SJCRH30 (cell line): ENCODE measurements around the gene KCTD6. TPM values are rescaled to one million over a fixed set of nuclear protein-coding genes. Genes with fewer than 3 reads are reported as not detected.

Source experiments
- DNase-seq, 2 experiments: peaks; one replicate each; pipeline ENCODE4 v3.0.0-alpha.2; 2015 to 2020
- H3K27ac ChIP-seq: fragments of 250-450 bp; sonication (Bioruptor Pico); 2 replicates; pipeline ENCODE4 v1.5.1; 2020; ENCODE audit warnings: mild to moderate bottlenecking, moderate library complexity
- H3K27me3 ChIP-seq: fragments of 250-450 bp; sonication (Bioruptor Pico); 2 replicates; pipeline ENCODE4 v1.5.1; 2020; ENCODE audit warnings: mild to moderate bottlenecking, moderate library complexity
- H3K36me3 ChIP-seq: fragments of 250-450 bp; sonication (Bioruptor Pico); 2 replicates; pipeline ENCODE4 v1.5.1; 2020; ENCODE audit warnings: mild to moderate bottlenecking, moderate library complexity
- H3K4me1 ChIP-seq: fragments of 250-450 bp; sonication (Bioruptor Pico); 2 replicates; pipeline ENCODE4 v1.5.1; 2020; ENCODE audit warnings: mild to moderate bottlenecking, moderate library complexity
- H3K4me3 ChIP-seq: fragments of 250-450 bp; sonication (Bioruptor Pico); 2 replicates; pipeline ENCODE4 v1.5.1; 2020; ENCODE audit warnings: mild to moderate bottlenecking, moderate library complexity
- H3K9me3 ChIP-seq: fragments of 250-450 bp; sonication (Bioruptor Pico); replicated peaks from 2 replicates; pipeline ENCODE4 v1.5.1; 2020; ENCODE audit warnings: mild to moderate bottlenecking, moderate library complexity
- total RNA-seq: library from RNA; depleted of rRNA; stranded (reverse); fragments of >200 nt; shearing (Covaris generic); gene quantifications from 2 replicates; pipeline ENCODE4 v1.2.3, GENCODE V29; 2014

Gene KCTD6
- total RNA-seq, 1 experiment from 2014 or later = 11.5 TPM

GRCh38 chr3:58474967-58475578 is 16.8 kb upstream of the KCTD6 start:
- Histone ChIP-seq H3K36me3 (no peaks in the 10 kb centered on the region), H3K27me3 (no peaks in the 10 kb centered on the region), H3K4me1 (peaks cover 17% of the 10 kb centered on the region), H3K9me3 (no peaks in the 10 kb centered on the region), H3K27ac (no peak overlapping the region), H3K4me3 (no peak overlapping the region)
- no peak for DNase-seq

GRCh38 chr3:58478781-58479180 is 13.1 kb upstream of the KCTD6 start:
- no peak overlapping the region for H3K4me3 ChIP-seq
- no peaks in the 10 kb centered on the region for H3K4me1 ChIP-seq
- DNase-seq = no peak
- no peaks in the 10 kb centered on the region for H3K9me3 ChIP-seq
- H3K27ac ChIP-seq = no peak overlapping the region
- no peaks in the 10 kb centered on the region for H3K27me3 ChIP-seq
- no peaks in the 10 kb centered on the region for H3K36me3 ChIP-seq

GRCh38 chr3:58480309-58480708 is 11.6 kb upstream of the KCTD6 start:
- no peaks in the 10 kb centered on the region for H3K36me3 ChIP-seq
- no peak overlapping the region for H3K27ac ChIP-seq
- H3K4me1 ChIP-seq = no peaks in the 10 kb centered on the region
- no peaks in the 10 kb centered on the region for H3K27me3 ChIP-seq
- H3K9me3 ChIP-seq = no peaks in the 10 kb centered on the region
- H3K4me3 ChIP-seq = no peak overlapping the region
- no peak for DNase-seq

GRCh38 chr3:58482917-58483636 is 8.8 kb upstream of the KCTD6 start:
- H3K36me3 ChIP-seq = no peaks in the 10 kb centered on the region
- no peaks in the 10 kb centered on the region for H3K4me1 ChIP-seq
- H3K27me3 ChIP-seq = no peaks in the 10 kb centered on the region
- H3K27ac ChIP-seq = no peak overlapping the region
- DNase-seq = no peak
- H3K4me3 ChIP-seq = no peak overlapping the region
- H3K9me3 ChIP-seq = no peaks in the 10 kb centered on the region

DNA sequence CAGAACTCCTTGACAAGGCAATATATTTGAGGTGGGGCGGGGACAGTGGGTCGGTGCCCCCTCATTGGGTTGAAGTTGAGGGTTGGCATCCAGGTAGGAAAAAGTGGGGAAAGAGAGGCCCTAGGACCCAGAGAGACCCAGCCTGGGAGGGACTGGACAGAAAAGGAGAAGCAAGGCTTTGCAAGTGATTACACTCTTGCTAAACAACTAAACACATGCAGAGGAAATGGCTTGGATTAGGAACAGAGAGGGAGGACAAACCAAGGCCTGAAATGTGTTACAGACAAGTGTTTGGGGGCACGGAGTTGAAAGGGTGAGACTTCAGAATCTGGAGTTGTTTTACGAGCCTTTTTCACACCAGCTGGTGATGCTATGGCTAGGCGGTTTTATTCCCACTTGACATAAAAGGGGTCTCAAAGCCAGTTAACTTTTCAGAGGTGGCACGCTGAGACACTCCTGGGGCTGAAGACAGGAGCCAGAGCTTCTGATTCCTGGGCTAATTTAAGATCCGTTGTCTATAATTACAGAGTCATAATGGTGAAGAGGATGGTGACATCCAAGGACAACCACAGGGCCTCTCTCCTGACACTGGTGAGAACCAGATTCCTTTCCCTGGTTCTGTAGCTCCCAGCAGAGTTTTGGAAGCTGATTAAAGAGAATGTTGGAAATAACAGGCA is 7.7 kb upstream of the KCTD6 start:
- Histone ChIP-seq H3K4me3 (no peak overlapping the region), H3K27ac (no peak overlapping the region), H3K36me3 (no peaks in the 10 kb centered on the region), H3K27me3 (no peaks in the 10 kb centered on the region), H3K4me1 (no peaks in the 10 kb centered on the region), H3K9me3 (no peaks in the 10 kb centered on the region)
- DNase-seq = no peak

DNA sequence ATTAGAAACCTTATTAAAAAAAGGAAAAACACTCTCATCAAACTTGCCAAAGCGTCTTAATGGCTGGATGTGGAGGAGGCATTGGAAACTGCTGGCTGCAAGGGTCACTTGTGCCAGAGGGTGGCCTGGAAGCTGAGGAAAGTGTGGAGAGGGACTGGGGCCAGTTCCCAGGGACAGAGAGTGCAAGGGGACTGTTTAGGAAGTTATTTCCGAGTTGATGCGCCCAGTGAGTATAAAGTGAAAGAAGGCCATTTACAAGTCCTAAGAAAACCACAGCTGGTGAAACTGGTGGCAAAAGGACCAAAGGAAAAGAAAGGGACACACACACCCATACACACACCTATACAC is 7.2 kb upstream of the KCTD6 start:
- Histone ChIP-seq H3K27me3 (no peaks in the 10 kb centered on the region), H3K4me3 (no peak overlapping the region), H3K36me3 (no peaks in the 10 kb centered on the region), H3K27ac (no peak overlapping the region), H3K9me3 (no peaks in the 10 kb centered on the region), H3K4me1 (no peaks in the 10 kb centered on the region)
- no peak for DNase-seq

- no peak overlapping the region for H3K4me3 ChIP-seq
- H3K36me3 ChIP-seq = no peaks in the 10 kb centered on the region
- no peaks in the 10 kb centered on the region for H3K27me3 ChIP-seq
- DNase-seq = no peak
- H3K9me3 ChIP-seq = no peaks in the 10 kb centered on the region
- no peak overlapping the region for H3K27ac ChIP-seq
- H3K4me1 ChIP-seq = no peaks in the 10 kb centered on the region
These were observed 6.0 kb upstream of the KCTD6 start for GRCh38 chr3:58485801-58486435.

DNA sequence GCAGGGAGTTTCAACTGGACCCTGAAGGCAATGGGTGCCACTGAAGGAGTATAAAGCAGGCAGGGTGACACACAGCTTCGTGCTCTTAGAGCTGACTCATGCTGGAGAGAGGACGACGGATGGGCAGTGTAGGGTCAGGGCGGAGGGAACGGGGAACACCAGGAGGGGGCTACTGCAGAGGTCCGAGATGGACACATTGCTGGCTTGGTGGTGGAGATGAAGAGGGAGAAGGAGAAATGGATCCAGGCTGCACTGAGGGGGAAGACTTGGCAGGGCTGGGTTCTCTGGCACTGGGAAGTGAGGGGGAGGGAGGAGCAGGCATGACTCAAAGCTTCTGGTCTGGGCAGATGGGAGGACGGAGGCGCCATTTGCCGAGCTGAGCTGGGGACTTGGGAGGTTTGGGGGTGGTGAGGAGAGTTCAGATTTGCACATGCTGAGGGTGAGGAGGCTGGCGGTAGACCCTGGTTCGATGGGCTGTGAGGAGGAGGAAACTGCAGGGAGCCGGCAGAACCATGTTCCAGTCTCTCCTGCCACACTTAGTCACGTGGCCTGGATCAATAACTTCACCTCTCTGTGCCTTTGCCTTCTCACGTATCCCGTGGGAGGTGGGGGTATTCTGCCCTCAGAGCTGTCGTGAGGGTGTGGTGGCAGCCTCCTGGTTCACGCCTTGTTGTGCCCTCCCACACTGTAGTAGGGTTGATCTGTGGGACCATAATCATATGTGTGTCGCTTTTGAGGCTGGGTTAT is 4.6 kb upstream of the KCTD6 start:
- H3K27ac ChIP-seq = no peak overlapping the region
- no peak overlapping the region for H3K4me3 ChIP-seq
- H3K27me3 ChIP-seq = no peaks in the 10 kb centered on the region
- H3K36me3 ChIP-seq = no peaks in the 10 kb centered on the region
- no peaks in the 10 kb centered on the region for H3K4me1 ChIP-seq
- no peak for DNase-seq
- no peaks in the 10 kb centered on the region for H3K9me3 ChIP-seq

- DNase-seq = no peak
- Histone ChIP-seq H3K27me3 (no peaks in the 10 kb centered on the region), H3K36me3 (no peaks in the 10 kb centered on the region), H3K4me3 (no peak overlapping the region), H3K4me1 (no peaks in the 10 kb centered on the region; the same call in 1 of the 2 replicates), H3K9me3 (no peaks in the 10 kb centered on the region), H3K27ac (no peak overlapping the region)
These were observed 2.9 kb upstream of the KCTD6 start for GRCh38 chr3:58488967-58489366.

DNA sequence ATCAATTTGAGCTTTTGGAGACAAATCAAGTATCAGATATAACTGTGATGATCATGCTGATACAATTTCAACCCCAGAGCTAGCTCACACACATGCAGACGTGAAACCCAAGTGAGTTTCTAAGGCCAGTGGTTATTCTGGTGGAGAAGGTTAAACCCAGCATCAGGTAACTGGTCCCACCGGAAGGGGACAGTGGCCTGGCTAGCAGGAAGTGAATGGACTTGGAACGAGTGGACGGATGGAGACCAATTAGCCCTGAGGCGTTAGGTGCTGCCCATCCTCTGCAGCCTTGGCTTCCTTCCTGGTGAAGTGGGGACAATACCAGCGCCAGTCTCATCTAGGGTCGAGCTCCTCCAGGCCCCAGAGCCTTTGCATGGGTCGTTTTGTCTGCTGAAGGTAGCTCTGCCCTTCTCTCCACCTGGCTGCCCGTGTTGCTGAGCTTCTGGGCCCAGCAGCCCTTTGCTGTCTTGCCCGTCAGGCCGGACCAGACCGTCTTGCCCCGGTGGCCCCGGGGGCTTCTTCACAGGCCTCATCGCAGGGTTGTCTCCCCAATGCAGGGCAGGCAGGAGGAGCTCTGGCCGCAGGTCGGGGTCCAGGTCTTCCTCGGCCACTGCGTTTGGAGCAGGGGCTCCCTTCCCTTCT is 915 bp upstream of the KCTD6 start:
- Histone ChIP-seq H3K4me1 (no peaks in the 10 kb centered on the region; the same call in 1 of the 2 replicates), H3K4me3 (peak overlapping the region; percentile 49), H3K27me3 (no peaks in the 10 kb centered on the region), H3K9me3 (no peaks in the 10 kb centered on the region), H3K36me3 (no peaks in the 10 kb centered on the region), H3K27ac (no peak overlapping the region)
- DNase-seq = peak in 1 of 2 experiments; percentile 7

DNA sequence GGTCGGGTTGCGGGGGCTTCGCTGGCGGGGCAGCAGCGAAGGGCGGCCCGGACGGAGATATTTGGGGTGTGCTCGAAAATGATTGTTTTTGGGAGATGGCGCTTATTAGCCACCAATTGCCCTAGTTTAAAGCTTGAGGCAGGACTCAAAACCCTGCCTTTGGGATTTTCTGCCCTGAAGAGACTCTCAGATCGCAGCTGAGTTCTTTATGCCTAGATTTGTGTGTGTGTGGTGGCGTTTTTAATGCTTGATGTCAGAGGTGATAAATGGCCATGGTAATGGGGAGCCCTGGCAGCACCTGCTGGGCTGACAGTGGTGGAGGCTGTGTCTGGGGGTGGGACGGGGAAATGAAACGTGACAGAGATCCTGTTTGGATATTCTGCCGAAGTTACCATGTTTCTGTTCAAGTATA is 604 bp downstream of the KCTD6 start:
- DNase-seq = peak; percentile 4 to 18
- peak overlapping the region; percentile 27; the same call in 1 of the 2 replicates for H3K27ac ChIP-seq
- H3K36me3 ChIP-seq = no peaks in the 10 kb centered on the region
- H3K27me3 ChIP-seq = no peaks in the 10 kb centered on the region
- peak overlapping the region; percentile 76 for H3K4me3 ChIP-seq
- H3K4me1 ChIP-seq = no peaks in the 10 kb centered on the region; the same call in 1 of the 2 replicates
- H3K9me3 ChIP-seq = no peaks in the 10 kb centered on the region

GRCh38 chr3:58494107-58494506 is 2.2 kb downstream of the KCTD6 start:
- no peak for DNase-seq
- Histone ChIP-seq H3K27ac (no peak overlapping the region), H3K4me1 (no peaks in the 10 kb centered on the region; the same call in 1 of the 2 replicates), H3K36me3 (no peaks in the 10 kb centered on the region), H3K4me3 (no peak overlapping the region), H3K9me3 (no peaks in the 10 kb centered on the region), H3K27me3 (no peaks in the 10 kb centered on the region)

DNA sequence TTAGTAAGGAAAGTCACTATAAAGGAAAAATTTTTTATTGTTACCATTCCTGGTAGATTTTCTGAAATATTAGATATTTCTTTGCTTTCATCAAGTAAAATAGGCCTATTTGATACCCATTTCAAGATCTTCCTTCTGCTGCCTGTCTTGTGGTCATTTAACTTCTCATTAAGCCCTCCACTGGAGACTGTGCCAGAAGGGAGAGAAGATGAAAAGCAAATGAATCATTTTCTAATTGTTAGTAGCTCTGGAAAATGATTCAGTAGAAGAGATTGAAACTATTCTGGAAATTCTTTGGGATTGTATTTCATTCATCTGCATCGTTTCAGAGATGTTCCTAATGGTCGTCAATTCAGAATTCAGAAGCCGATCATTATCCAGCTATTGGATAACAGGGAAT is 3.2 kb downstream of the KCTD6 start:
- Histone ChIP-seq H3K4me3 (no peak overlapping the region), H3K27ac (no peak overlapping the region), H3K36me3 (no peaks in the 10 kb centered on the region), H3K9me3 (no peaks in the 10 kb centered on the region), H3K27me3 (no peaks in the 10 kb centered on the region), H3K4me1 (no peaks in the 10 kb centered on the region; the same call in 1 of the 2 replicates)
- no peak for DNase-seq

- no peaks in the 10 kb centered on the region for H3K9me3 ChIP-seq
- H3K27ac ChIP-seq = no peak overlapping the region
- H3K4me3 ChIP-seq = no peak overlapping the region
- no peak for DNase-seq
- no peaks in the 10 kb centered on the region; the same call in 1 of the 2 replicates for H3K4me1 ChIP-seq
- H3K27me3 ChIP-seq = no peaks in the 10 kb centered on the region
- no peaks in the 10 kb centered on the region for H3K36me3 ChIP-seq
These were observed 4.4 kb downstream of the KCTD6 start for GRCh38 chr3:58496206-58496857.
